GM21576 (cell line): ENCODE measurements around the gene CHRM5.

ENCODE experiments used
- ATAC-seq: cut with Tn5 transposase; IDR thresholded peaks from one replicate; pipeline ENCODE4 v1.9.1; 2021; ENCODE audit warnings: mild to moderate bottlenecking, moderate library complexity; ENCODE audit not compliant: unreplicated experiment

CHRM5 gene

DNA sequence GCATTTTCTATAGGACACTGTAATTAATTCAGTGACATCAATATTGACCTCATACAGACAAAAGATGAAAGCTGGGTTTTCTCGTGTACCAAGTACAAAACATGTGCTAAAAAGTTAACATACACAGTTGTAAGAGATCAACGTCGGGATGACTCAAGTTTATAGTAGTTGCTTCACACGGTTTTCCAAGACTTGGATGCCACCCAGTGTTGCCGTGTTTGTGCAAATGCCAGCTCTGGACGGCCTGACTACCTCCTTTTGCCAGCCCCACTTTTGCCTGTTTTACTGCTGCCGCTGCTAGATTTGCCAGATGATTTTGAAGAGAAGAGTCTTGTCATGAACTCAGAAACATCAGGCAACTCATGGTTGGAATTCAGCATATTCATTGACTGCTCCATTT is 115.8 kb downstream of the CHRM5 start:
- ATAC-seq: no peak

GRCh38 chr15:34085746-34086145 is 117.4 kb downstream of the CHRM5 start:
- no peak for ATAC-seq

GRCh38 chr15:34099914-34100313 is 131.6 kb downstream of the CHRM5 start:
- no peak for ATAC-seq

DNA sequence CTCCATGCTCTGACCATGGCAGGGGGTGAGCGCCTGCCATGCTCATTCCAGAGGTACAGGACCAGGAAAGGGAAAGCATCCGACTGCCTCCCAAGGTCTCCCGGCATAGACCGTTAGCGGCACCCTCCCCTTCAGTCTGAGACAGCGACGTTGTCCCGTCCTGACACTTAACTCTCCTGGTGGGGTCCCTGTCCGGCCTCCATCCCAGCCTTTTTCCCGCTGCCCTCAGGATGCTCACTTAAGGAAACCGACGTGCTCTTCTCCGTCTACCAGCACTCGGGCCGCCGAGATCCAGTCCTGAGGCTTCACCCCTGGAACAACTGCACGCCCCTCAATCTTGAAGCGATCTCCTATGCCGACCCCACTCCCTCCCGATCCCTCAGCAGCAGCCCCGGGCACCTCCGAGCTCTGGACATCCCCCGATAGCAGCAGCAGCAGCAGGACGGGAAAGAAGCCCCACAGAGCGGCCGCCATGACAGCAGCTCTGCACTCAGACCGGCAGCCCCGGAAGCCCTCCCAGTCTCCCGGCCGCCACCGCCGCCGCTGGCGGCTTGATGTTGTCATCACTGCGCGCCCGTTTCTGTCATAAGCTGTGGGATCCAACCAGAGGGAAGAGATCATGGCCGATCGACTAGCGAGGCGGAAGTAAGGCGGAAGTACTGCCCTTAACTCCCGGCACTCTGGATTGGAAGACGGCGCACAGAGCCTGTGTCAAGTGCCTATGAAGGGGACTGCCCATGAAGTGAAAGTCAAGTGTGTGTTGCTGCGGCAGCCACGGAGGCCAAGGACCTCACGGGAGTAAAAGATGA is 133.3 kb downstream of the CHRM5 start, which contains the start of the genes EMC7 and PGBD4:
EMC7 (minus strand) TSS at position 497 of the 809 bp plus-strand sequence; CDS start at position 474, 23 bp downstream.
PGBD4 (plus strand) TSS at position 718 of the 809 bp plus-strand sequence. CDS start 449 bp downstream, outside the sequence.
- peak; percentile 97 for ATAC-seq

DNA sequence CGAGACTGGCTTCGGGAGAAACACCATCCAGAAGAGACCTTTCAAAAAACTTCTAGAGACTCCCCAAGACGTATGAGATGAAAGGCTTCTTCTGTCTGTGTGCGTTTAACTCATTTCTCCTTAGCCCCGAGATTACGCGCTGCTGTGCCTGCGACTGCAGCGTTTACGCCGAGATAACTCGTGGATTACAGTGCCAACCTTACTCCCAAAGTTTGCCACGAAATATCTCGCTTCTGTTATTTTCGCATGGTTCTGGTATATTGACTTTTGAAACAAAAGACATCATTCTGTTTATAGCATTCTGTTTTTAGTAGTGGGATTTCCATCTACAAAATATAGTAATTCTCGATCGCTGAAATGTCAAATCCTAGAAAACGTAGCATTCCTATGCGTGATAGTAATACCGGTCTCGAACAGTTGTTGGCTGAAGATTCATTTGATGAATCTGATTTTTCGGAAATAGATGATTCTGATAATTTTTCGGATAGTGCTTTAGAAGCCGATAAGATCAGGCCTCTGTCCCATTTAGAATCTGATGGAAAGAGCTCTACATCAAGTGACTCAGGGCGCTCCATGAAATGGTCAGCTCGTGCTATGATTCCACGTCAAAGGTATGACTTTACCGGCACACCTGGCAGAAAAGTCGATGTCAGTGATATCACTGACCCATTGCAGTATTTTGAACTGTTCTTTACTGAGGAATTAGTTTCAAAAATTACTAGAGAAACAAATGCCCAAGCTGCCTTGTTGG is 134.1 kb downstream of the CHRM5 start:
- no peak for ATAC-seq

- no peak for ATAC-seq
Observed at GRCh38 chr15:34106423-34106822, 138.1 kb downstream of the CHRM5 start.

DNA sequence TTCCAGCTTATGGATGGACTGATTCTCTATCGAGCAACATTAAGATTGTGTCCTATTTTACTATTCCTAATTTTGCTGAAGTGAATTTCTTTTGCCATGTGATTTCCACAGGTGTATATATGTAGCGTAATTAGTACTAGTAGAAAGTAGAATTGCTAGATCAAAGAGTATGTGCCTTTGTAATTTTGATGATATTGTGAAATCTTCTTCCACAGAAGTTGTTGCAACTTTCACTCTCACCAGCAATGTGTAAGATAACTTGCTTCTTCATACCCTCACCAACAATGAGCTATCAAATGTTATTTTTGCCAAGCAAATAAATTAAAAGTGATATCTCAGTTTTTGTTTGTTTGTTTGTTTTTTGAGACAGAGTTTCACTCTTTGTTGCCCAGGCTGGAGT is 139.0 kb downstream of the CHRM5 start:
- no peak for ATAC-seq

- no peak for ATAC-seq
Observed at GRCh38 chr15:34109797-34110663, 141.7 kb downstream of the CHRM5 start.

DNA sequence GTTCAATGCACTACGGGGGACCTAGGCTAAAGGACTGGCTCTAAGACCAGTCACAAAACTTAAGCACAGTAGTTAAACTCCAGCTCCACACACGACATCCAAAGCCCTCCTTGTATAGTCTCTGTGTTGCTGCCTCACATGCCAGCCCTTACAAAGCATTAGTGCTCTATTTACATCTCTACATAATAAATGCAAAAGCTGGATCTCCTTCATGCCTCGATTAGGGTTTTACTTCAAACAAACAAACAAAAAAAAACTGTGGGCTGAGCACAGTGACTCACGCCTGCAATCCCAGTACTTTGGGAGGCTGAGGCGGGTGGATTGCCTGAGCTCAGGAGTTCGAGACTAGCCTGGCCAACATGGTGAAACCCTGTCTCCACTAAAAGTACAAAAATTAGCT is 143.2 kb downstream of the CHRM5 start:
- no peak for ATAC-seq

GRCh38 chr15:34114215-34114614 is 145.9 kb downstream of the CHRM5 start:
- no peak for ATAC-seq

GRCh38 chr15:34114739-34115138 is 146.4 kb downstream of the CHRM5 start:
- no peak for ATAC-seq

- no peak for ATAC-seq
Observed at GRCh38 chr15:34116620-34117019, 148.3 kb downstream of the CHRM5 start.
